A673 (cell line): Measurements from ENCODE around the gene TFB2M. TPM values are rescaled to one million over a fixed set of nuclear protein-coding genes. Genes with fewer than 3 reads are reported as not detected.
A peak's percentile ranks its signal among the peaks of the same experiment; 100 is the strongest.

ENCODE experiments used
- BruUV-seq: library from RNA; stranded (reverse); fragments of 400-500 nt; replicated peaks from 2 replicates; lab custom pipeline; 2021; lab: Mats Ljungman, UMichigan
- CTCF ChIA-PET: fragments of 300-600 bp; sonication (Branson Sonifier 250); formaldehyde crosslinking; loops from one replicate; lab custom pipeline; 2022; ENCODE audit warnings: antibody characterized with exemption; lab: Charles Lee
- POLR2A ChIA-PET: fragments of 300-600 bp; sonication (Branson Sonifier 250); formaldehyde crosslinking; loops from one replicate; lab custom pipeline; 2022; ENCODE audit warnings: antibody characterized with exemption; ENCODE audit not compliant: low non-redundant PET; lab: Charles Lee
- DNase-seq: peaks from one replicate; pipeline ENCODE4 v3.0.0-alpha.2; 2015; ENCODE audit warnings: low spot score
- H3K27ac ChIP-seq: fragments of 200-600 bp; sonication (generic); 2 replicates; pipeline ENCODE4 v1.5.1; 2016; ENCODE audit warnings: mixed run types, low read depth, mild to moderate bottlenecking, mixed read lengths, antibody characterized with exemption, low read length; ENCODE audit not compliant: poor library complexity, severe bottlenecking
- H3K27me3 ChIP-seq: fragments of 200-600 bp; sonication (generic); replicated peaks from 2 replicates; pipeline ENCODE4 v1.6.1; 2017; ENCODE audit warnings: mixed run types, low read depth, mild to moderate bottlenecking, mixed read lengths, antibody characterized with exemption, low read length; ENCODE audit not compliant: insufficient read depth, poor library complexity
- H3K36me3 ChIP-seq: fragments of 200-600 bp; sonication (generic); 2 replicates; pipeline ENCODE4 v1.6.1; 2016; ENCODE audit warnings: mixed run types, mild to moderate bottlenecking, mixed read lengths, antibody characterized with exemption, low read length; ENCODE audit not compliant: insufficient read depth, poor library complexity, severe bottlenecking
- H3K4me1 ChIP-seq: fragments of 200-600 bp; sonication (generic); 2 replicates; pipeline ENCODE4 v1.6.1; 2017; ENCODE audit warnings: mixed run types, mild to moderate bottlenecking, mixed read lengths, antibody characterized with exemption, low read length; ENCODE audit not compliant: insufficient read depth, poor library complexity, severe bottlenecking
- H3K4me3 ChIP-seq: fragments of 200-600 bp; sonication (generic); 2 replicates; pipeline ENCODE4 v1.5.1; 2016; ENCODE audit warnings: low read depth, mixed run types, mild to moderate bottlenecking, mixed read lengths, low read length; ENCODE audit not compliant: poor library complexity, severe bottlenecking
- H3K9me3 ChIP-seq: fragments of 200-600 bp; sonication (generic); 2 replicates; pipeline ENCODE4 v1.6.1; 2016; ENCODE audit warnings: mixed run types, low read depth, mild to moderate bottlenecking, mixed read lengths, antibody characterized with exemption, low read length; ENCODE audit not compliant: poor library complexity, severe bottlenecking
- EZH2 ChIP-seq: fragments of 200-600 bp; sonication (generic); IDR thresholded peaks from 2 replicates; pipeline ENCODE4 v1.6.1; 2017; ENCODE audit warnings: borderline replicate concordance, low read depth, mild to moderate bottlenecking, mixed read lengths, antibody characterized with exemption, low read length; ENCODE audit not compliant: poor library complexity, severe bottlenecking
- intact Hi-C: fragments of 100-400 bp; cut with micrococcal nuclease; formaldehyde crosslinking; loops from one replicate; pipeline ENCODE4 v1.10.0; 2022; ENCODE audit not compliant: unreplicated experiment
- total RNA-seq: library from RNA; stranded (reverse); gene quantifications from 2 replicates; pipeline ENCODE4 v1.2.3, GENCODE V29; 2021
- TF ChIP-seq, protein P1 (sequence below): fragments of 300-800, 200-600 bp; sonication (generic); conservative IDR thresholded peaks from 2 replicates; pipeline ENCODE4 v1.5.1; 2017; ENCODE audit warnings: low read depth, mild to moderate bottlenecking, antibody characterized with exemption, low read length, moderate library complexity, mixed read lengths

TFB2M gene
- total RNA-seq, 1 experiment from 2014 or later = 21.1 TPM

DNA sequence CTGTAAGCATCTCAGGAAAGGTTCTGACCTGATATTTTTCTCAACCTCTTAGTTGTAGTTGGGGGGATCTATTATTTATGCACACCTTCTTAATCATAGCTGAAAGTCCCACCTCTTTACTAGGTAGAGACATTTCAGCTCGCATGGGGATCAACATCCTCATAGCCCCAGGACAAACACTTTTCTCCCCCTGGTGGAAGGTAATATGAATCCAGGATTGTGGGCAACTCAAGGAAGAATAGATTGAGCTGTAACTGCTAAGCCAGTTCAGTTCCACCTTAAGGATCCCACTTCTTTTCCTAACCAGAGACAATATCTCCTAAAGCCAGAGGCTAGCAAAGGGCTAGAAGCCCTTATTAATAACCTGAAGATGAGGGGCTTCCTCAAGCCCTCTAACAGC is 33.5 kb downstream of the TFB2M start:
- intact Hi-C loops = no loop called here
- no peak overlapping the region for H3K27ac ChIP-seq
- H3K9me3 ChIP-seq = peaks cover 9% of the 10 kb centered on the region
- no peaks in the 10 kb centered on the region for H3K27me3 ChIP-seq
- BruUV-seq = no TSS peak
- DNase-seq = no peak
- no peak for TF ChIP-seq EZH2
- TF ChIP-seq, protein P1, sequence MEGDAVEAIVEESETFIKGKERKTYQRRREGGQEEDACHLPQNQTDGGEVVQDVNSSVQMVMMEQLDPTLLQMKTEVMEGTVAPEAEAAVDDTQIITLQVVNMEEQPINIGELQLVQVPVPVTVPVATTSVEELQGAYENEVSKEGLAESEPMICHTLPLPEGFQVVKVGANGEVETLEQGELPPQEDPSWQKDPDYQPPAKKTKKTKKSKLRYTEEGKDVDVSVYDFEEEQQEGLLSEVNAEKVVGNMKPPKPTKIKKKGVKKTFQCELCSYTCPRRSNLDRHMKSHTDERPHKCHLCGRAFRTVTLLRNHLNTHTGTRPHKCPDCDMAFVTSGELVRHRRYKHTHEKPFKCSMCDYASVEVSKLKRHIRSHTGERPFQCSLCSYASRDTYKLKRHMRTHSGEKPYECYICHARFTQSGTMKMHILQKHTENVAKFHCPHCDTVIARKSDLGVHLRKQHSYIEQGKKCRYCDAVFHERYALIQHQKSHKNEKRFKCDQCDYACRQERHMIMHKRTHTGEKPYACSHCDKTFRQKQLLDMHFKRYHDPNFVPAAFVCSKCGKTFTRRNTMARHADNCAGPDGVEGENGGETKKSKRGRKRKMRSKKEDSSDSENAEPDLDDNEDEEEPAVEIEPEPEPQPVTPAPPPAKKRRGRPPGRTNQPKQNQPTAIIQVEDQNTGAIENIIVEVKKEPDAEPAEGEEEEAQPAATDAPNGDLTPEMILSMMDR = peak; percentile 29; the same call in 1 of the 2 replicates
- ChIA-PET CTCF (no interaction called here), POLR2A (no interaction called here)
- no peak overlapping the region for H3K4me3 ChIP-seq
- peaks cover 5% of the 10 kb centered on the region for H3K4me1 ChIP-seq
- no peaks in the 10 kb centered on the region for H3K36me3 ChIP-seq

DNA sequence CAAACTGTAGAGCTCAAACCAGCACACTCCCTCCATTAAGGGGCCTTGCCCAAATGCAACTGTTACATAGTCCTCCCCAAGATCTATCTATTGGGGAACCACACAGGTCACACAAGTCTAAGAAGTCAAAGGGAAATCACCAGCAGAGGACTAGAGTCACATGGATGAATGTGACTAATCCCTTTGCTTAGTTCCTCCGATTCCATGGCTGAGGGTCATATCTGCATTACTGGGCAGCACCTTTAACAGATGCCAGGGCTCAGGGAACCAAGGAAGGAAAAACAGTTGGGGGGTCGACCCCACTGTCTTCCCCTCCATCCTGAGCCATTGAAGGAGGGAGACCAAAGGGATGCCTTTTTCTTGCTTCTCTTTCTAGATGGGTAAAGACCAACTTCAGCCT is 35.6 kb downstream of the TFB2M start:
- H3K27me3 ChIP-seq = no peaks in the 10 kb centered on the region
- no peak for DNase-seq
- peaks cover 9% of the 10 kb centered on the region for H3K9me3 ChIP-seq
- H3K4me3 ChIP-seq = no peak overlapping the region
- ChIA-PET CTCF (no interaction called here), POLR2A (no interaction called here)
- no peak overlapping the region for H3K27ac ChIP-seq
- BruUV-seq = no TSS peak
- intact Hi-C loops = no loop called here
- H3K36me3 ChIP-seq = no peaks in the 10 kb centered on the region
- no peak for TF ChIP-seq EZH2
- TF ChIP-seq, protein P1 = no peak
- peaks cover 5% of the 10 kb centered on the region for H3K4me1 ChIP-seq

DNA sequence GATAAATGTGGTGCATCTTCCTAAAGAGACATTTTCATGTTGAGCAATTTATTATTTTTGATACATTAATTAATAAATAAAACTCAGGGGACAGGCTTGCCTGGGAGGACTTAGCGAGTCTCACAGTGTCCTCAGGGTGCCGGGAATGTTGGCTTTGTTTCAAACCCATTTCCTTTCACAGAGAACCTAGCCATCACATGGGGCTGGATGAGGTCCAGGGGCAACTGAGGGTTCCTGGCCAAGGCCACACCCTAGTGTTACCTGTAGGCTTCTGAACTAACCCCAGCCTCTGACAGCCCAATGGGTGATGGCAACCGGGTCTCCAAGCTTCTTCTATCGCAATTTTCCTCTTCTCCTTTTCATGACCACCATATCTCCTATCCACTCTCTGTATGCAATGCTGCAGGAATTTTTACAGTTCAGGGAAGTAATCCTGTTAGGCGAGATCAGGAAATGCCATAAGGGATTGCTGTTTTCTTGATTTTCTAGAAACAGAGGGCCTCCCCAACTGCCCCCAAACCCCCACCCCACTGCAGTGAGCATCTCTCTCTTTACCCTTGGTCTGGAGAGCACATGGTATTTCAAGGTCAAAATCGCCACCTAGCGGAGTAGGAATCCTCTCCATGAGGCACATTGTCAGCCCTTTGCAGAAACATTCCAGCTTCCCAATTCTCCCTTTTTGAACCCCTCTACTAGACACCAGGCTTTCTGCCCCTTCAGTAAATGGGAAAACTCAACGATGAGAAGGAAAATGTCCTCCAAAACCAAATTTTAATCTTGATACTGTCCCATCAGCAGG is 36.9 kb downstream of the TFB2M start:
- Histone ChIP-seq H3K4me3 (no peak overlapping the region), H3K4me1 (peaks cover 5% of the 10 kb centered on the region), H3K27me3 (no peaks in the 10 kb centered on the region), H3K9me3 (peaks cover 9% of the 10 kb centered on the region), H3K27ac (no peak overlapping the region), H3K36me3 (no peaks in the 10 kb centered on the region)
- no peak for TF ChIP-seq EZH2
- TF ChIP-seq, protein P1 = peak; percentile 28; the same call in 1 of the 2 replicates
- ChIA-PET CTCF (no interaction called here), POLR2A (no interaction called here)
- DNase-seq = peak; percentile 46
- intact Hi-C loops = no loop called here
- BruUV-seq = no TSS peak
